H1 (cell line): ENCODE data around the gene ZNF652. TPM values are rescaled to one million over a fixed set of nuclear protein-coding genes. Genes with fewer than 3 reads are reported as not detected.

Experiments
- CTCF ChIA-PET: fragments of 300-600 bp; sonication (Branson Sonifier 250); formaldehyde crosslinking; loops from one replicate; lab custom pipeline; 2021; ENCODE audit not compliant: partially characterized antibody; lab: Charles Lee
- POLR2A ChIA-PET: fragments of 300-600 bp; sonication (Branson Sonifier 250); formaldehyde crosslinking; loops from one replicate; lab custom pipeline; 2021; ENCODE audit warnings: inconsistent platforms; ENCODE audit not compliant: partially characterized antibody; lab: Charles Lee
- DNase-seq, 2 experiments: peaks; one replicate each; pipeline versions ENCODE4 v3.0.0 to v3.0.0-alpha.2; 2010 to 2022; ENCODE audit warnings: low spot score in 2 of 2, low read depth in 1 of 2, mixed read lengths in 1 of 2
- FAIRE-seq: peaks from 2 replicates; lab custom pipeline; 2011; peaks lifted over from hg19 to GRCh38; lab: Jason Lieb, UNC
- H2AFZ ChIP-seq: 2 replicates; pipeline ENCODE4 v1.8.1; 2012; ENCODE audit warnings: low read length, inconsistent platforms
- H2AK5ac ChIP-seq: 2 replicates; pipeline ENCODE4 v1.6.1; 2013; ENCODE audit warnings: low read depth, low read length
- H2BK120ac ChIP-seq: replicated peaks from 2 replicates; pipeline ENCODE3; 2013; ENCODE audit warnings: low read depth, low read length, inconsistent platforms
- H2BK12ac ChIP-seq: 2 replicates; pipeline ENCODE4 v1.6.1; 2013; ENCODE audit warnings: low read depth, low read length
- H2BK15ac ChIP-seq: 2 replicates; pipeline ENCODE4 v1.6.1; 2013; ENCODE audit warnings: low read length
- H2BK20ac ChIP-seq: 2 replicates; pipeline ENCODE4 v1.6.1; 2013; ENCODE audit warnings: low read length
- H2BK5ac ChIP-seq: 2 replicates; pipeline ENCODE4 v1.6.1; 2013; ENCODE audit warnings: low read depth, low read length
- H3K14ac ChIP-seq: 2 replicates; pipeline ENCODE4 v1.6.1; 2013; ENCODE audit warnings: inconsistent platforms; ENCODE audit not compliant: insufficient read length
- H3K18ac ChIP-seq: 2 replicates; pipeline ENCODE4 v1.6.1; 2013; ENCODE audit warnings: low read length; ENCODE audit errors: extremely low read depth
- H3K23ac ChIP-seq: 2 replicates; pipeline ENCODE4 v1.6.1; 2013; ENCODE audit warnings: inconsistent platforms; ENCODE audit not compliant: insufficient read length
- H3K23me2 ChIP-seq: 2 replicates; pipeline ENCODE4 v1.6.1; 2013; ENCODE audit warnings: low read depth, low read length
- H3K27ac ChIP-seq: 2 replicates; pipeline ENCODE4 v1.6.1; 2011; ENCODE audit warnings: low read depth, low read length, inconsistent platforms
- H3K27me3 ChIP-seq, 4 experiments: replicated peaks in 1 of 4; 1 replicate in 1 of 4; 2 replicates in 3 of 4; pipeline versions ENCODE4 v1.6.1 to v1.8.1; 2011 to 2013; ENCODE audit warnings: low read length in 3 of 4, mild to moderate bottlenecking in 3 of 4, inconsistent platforms in 2 of 4, mixed read lengths in 2 of 4, moderate library complexity in 1 of 4; ENCODE audit not compliant: control insufficient read depth in 3 of 4, insufficient read depth in 3 of 4; ENCODE audit errors: extremely low read depth in 1 of 4
- H3K36me3 ChIP-seq, 4 experiments: 2 replicates each; pipeline versions ENCODE4 v1.6.1 to v1.8.1; 2011 to 2013; ENCODE audit warnings: mild to moderate bottlenecking in 4 of 4, low read length in 3 of 4, moderate library complexity in 2 of 4, control low read depth in 1 of 4, inconsistent platforms in 1 of 4; ENCODE audit not compliant: insufficient read depth in 4 of 4, control insufficient read depth in 2 of 4
- H3K4ac ChIP-seq: replicated peaks from 2 replicates; pipeline ENCODE3; 2013; ENCODE audit warnings: low read length, low read depth, mixed read lengths, inconsistent platforms; ENCODE audit not compliant: insufficient read length
- H3K4me1 ChIP-seq, 4 experiments: replicated peaks in 1 of 4; 1 replicate in 1 of 4; 2 replicates in 3 of 4; pipeline versions ENCODE4 v1.6.1 to v1.8.1; 2011 to 2013; ENCODE audit warnings: low read length in 3 of 4, inconsistent platforms in 2 of 4, mixed read lengths in 1 of 4; ENCODE audit not compliant: insufficient read depth in 4 of 4, control insufficient read depth in 3 of 4
- H3K4me2 ChIP-seq, 2 experiments: 2 replicates each; pipeline versions ENCODE4 v1.6.1 to v1.8.1; 2011 to 2013; ENCODE audit warnings: low read depth in 2 of 2, low read length in 2 of 2, control low read depth in 1 of 2, inconsistent platforms in 1 of 2, mild to moderate bottlenecking in 1 of 2; ENCODE audit not compliant: insufficient read depth in 1 of 2
- H3K4me3 ChIP-seq, 4 experiments: fragments of 200-600, 300-600 bp in 1 of 4; sonication (generic), shearing (Covaris generic), sonication (Bioruptor Twin) in 1 of 4; 2 replicates each; pipeline versions ENCODE4 v1.5.1 to v1.8.1; 2011 to 2016; ENCODE audit warnings: low read length in 4 of 4, low read depth in 3 of 4, control low read depth in 2 of 4, inconsistent platforms in 2 of 4, mild to moderate bottlenecking in 2 of 4, mixed read lengths in 1 of 4, moderate library complexity in 1 of 4; ENCODE audit not compliant: insufficient read depth in 2 of 4; ENCODE audit errors: extremely low read depth in 1 of 4
- H3K56ac ChIP-seq: replicated peaks from 2 replicates; pipeline ENCODE3; 2013; ENCODE audit warnings: low read depth, mild to moderate bottlenecking, mixed read lengths, low read length, inconsistent platforms; ENCODE audit not compliant: insufficient read length
- H3K79me1 ChIP-seq: 2 replicates; pipeline ENCODE4 v1.6.1; 2013; ENCODE audit warnings: low read depth, low read length, control low read depth
- H3K79me2 ChIP-seq, 2 experiments: 2 replicates each; pipeline versions ENCODE4 v1.6.1 to v1.8.1; 2012 to 2013; ENCODE audit warnings: low read length in 2 of 2, mild to moderate bottlenecking in 2 of 2, inconsistent platforms in 1 of 2; ENCODE audit not compliant: insufficient read depth in 2 of 2, control insufficient read depth in 1 of 2
- H3K9ac ChIP-seq, 4 experiments: replicated peaks in 1 of 4; 1 replicate in 1 of 4; 2 replicates in 3 of 4; pipeline versions ENCODE4 v1.6.1 to v1.8.1; 2011 to 2013; ENCODE audit warnings: low read depth in 3 of 4, low read length in 3 of 4, control low read depth in 2 of 4, mild to moderate bottlenecking in 2 of 4, moderate library complexity in 2 of 4, inconsistent platforms in 1 of 4; ENCODE audit errors: extremely low read depth in 1 of 4
- H3K9me3 ChIP-seq, 2 experiments: 2 replicates each; pipeline versions ENCODE4 v1.6.1 to v1.8.1; 2012 to 2013; ENCODE audit warnings: mild to moderate bottlenecking in 2 of 2, moderate library complexity in 2 of 2, control low read depth in 1 of 2, inconsistent platforms in 1 of 2, low read depth in 1 of 2, low read length in 1 of 2, mixed read lengths in 1 of 2; ENCODE audit not compliant: insufficient read depth in 2 of 2
- H4K20me1 ChIP-seq, 2 experiments: replicated peaks in 1 of 2; 2 replicates each; pipeline versions ENCODE3 to v1.8.1; 2011 to 2013; ENCODE audit warnings: inconsistent platforms in 2 of 2, low read length in 2 of 2, mild to moderate bottlenecking in 1 of 2; ENCODE audit not compliant: insufficient read depth in 2 of 2, control insufficient read depth in 1 of 2
- H4K5ac ChIP-seq: 2 replicates; pipeline ENCODE4 v1.6.1; 2013; ENCODE audit warnings: low read length, low read depth, mixed read lengths, inconsistent platforms; ENCODE audit not compliant: insufficient read length
- H4K8ac ChIP-seq: 2 replicates; pipeline ENCODE4 v1.8.0; 2013; ENCODE audit warnings: mild to moderate bottlenecking, moderate library complexity, low read length, inconsistent platforms; ENCODE audit not compliant: insufficient read depth; ENCODE audit errors: extremely low read depth
- H4K91ac ChIP-seq: replicated peaks from 2 replicates; pipeline ENCODE3; 2013; ENCODE audit warnings: low read length, mixed read lengths, inconsistent platforms; ENCODE audit not compliant: insufficient read length
- BACH1 ChIP-seq: IDR thresholded peaks from 2 replicates; pipeline ENCODE4 v1.6.1; 2012; ENCODE audit warnings: low read length, improper control_type of control experiment
- CHD2 ChIP-seq: IDR thresholded peaks from 2 replicates; pipeline ENCODE4 v1.6.1; 2012; ENCODE audit warnings: low read length, improper control_type of control experiment
- GABPA ChIP-seq: IDR thresholded peaks from 2 replicates; pipeline ENCODE4 v1.6.1; 2011; ENCODE audit warnings: mild to moderate bottlenecking, low read length, moderate library complexity, borderline replicate concordance; ENCODE audit not compliant: insufficient read depth
- GTF2F1 ChIP-seq: IDR thresholded peaks from 2 replicates; pipeline ENCODE4 v1.6.1; 2012; ENCODE audit warnings: low read depth, low read length, improper control_type of control experiment, borderline replicate concordance
- MAFK ChIP-seq: IDR thresholded peaks from 2 replicates; pipeline ENCODE4 v1.6.1; 2012; ENCODE audit warnings: low read depth, mild to moderate bottlenecking, improper control_type of control experiment, low read length
- NRF1 ChIP-seq: IDR thresholded peaks from 2 replicates; pipeline ENCODE4 v1.6.1; 2011; ENCODE audit warnings: mild to moderate bottlenecking, low read depth, low read length, improper control_type of control experiment
- RAD21 ChIP-seq, 2 experiments: IDR thresholded peaks in 1 of 2; conservative IDR thresholded peaks in 1 of 2; 2 replicates each; pipeline ENCODE4 v1.6.1; 2011; ENCODE audit warnings: low read depth in 2 of 2, low read length in 2 of 2, improper control_type of control experiment in 1 of 2, inconsistent platforms in 1 of 2, mild to moderate bottlenecking in 1 of 2, moderate library complexity in 1 of 2
- TBP ChIP-seq: IDR thresholded peaks from 2 replicates; pipeline ENCODE4 v1.6.1; 2011; ENCODE audit warnings: low read depth, low read length, improper control_type of control experiment
- TCF12 ChIP-seq: IDR thresholded peaks from 2 replicates; pipeline ENCODE4 v1.6.1; 2011; ENCODE audit warnings: low read depth, mild to moderate bottlenecking, low read length
- WGBS, 2 experiments: shearing (Covaris generic) in 1 of 2; methylation state at CpG; one replicate each; pipeline versions ENCODE4 v1.1.6 to v1.1.7; 2013 to 2015; ENCODE audit warnings: low lambda C conversion rate in 2 of 2, mixed read lengths in 2 of 2, inconsistent platforms in 1 of 2, low coverage in 1 of 2, missing lambda C conversion rate in 1 of 2; ENCODE audit not compliant: insufficient replicate concordance in 2 of 2, insufficient coverage in 1 of 2, insufficient read length in 1 of 2; ENCODE audit errors: extremely low coverage in 1 of 2, missing lambda C conversion rate in 1 of 2; 5-methylcytosine and 5-hydroxymethylcytosine counted together
- polyA plus RNA-seq, 7 experiments: library from polyadenylated mRNA; depleted of rRNA in 3 of 7; stranded (reverse) in 5 of 7; unstranded in 2 of 7; fragments of >200 nt in 5 of 7; fragments of 200-250 nt in 2 of 7; gene quantifications; 1 replicate in 5 of 7; 2 replicates in 1 of 7; 4 replicates in 1 of 7; pipeline versions ENCODE4 v1.2.1 to v1.2.3, GENCODE V29; 2011 to 2013; ENCODE audit warnings: missing spikeins in 2 of 7, mixed read lengths in 2 of 7
- total RNA-seq: library from RNA; stranded (reverse); fragmentation: NEBNext Ultra II Directional; extraction: Animal tissue kit (Norgen Biotek cat#: 25700); gene quantifications from 2 replicates; pipeline ENCODE4 v1.2.1, GENCODE V29; 2021
- TF ChIP-seq, protein P1 (sequence below): IDR thresholded peaks from 2 replicates; pipeline ENCODE4 v1.6.1; 2011; ENCODE audit warnings: low read depth, mild to moderate bottlenecking, low read length; ENCODE audit not compliant: insufficient read depth
- TF ChIP-seq, protein P2 (sequence below): IDR thresholded peaks from 2 replicates; pipeline ENCODE4 v1.6.1; 2011; ENCODE audit warnings: low read length, improper control_type of control experiment

The ZNF652 gene
- total and polyA plus RNA-seq, 2 of the 8 experiments (the other 6 are each of a cell fraction or from before 2014, with no cell fraction given): 13.5 to 39.6 TPM

- no peak for FAIRE-seq
- no peak for TF ChIP-seq GABPA
- TF ChIP-seq, protein P1, sequence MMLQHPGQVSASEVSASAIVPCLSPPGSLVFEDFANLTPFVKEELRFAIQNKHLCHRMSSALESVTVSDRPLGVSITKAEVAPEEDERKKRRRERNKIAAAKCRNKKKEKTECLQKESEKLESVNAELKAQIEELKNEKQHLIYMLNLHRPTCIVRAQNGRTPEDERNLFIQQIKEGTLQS: no peak
- TF ChIP-seq GTF2F1: no peak
- no peak for TF ChIP-seq RAD21 (IDR thresholded peaks at IDR 0.05 in 1 of 2, conservative IDR thresholded peaks at IDR 0.05 in 1 of 2; ENCODE audit: low read depth in 2 of 2, low read length in 2 of 2)
- no peak for TF ChIP-seq CHD2
- no peak for TF ChIP-seq NRF1
- TF ChIP-seq TBP: no peak
- TF ChIP-seq TCF12: no peak
- TF ChIP-seq, protein P2, sequence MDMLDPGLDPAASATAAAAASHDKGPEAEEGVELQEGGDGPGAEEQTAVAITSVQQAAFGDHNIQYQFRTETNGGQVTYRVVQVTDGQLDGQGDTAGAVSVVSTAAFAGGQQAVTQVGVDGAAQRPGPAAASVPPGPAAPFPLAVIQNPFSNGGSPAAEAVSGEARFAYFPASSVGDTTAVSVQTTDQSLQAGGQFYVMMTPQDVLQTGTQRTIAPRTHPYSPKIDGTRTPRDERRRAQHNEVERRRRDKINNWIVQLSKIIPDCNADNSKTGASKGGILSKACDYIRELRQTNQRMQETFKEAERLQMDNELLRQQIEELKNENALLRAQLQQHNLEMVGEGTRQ: no peak
- TF ChIP-seq MAFK: no peak
- TF ChIP-seq BACH1: no peak
Measured at GRCh38 chr17:49375544-49375943, 13.5 kb upstream of the ZNF652 start.

More at GRCh38 chr17:49375544-49375943, 13.5 kb upstream of the ZNF652 start:
- Histone ChIP-seq H3K36me3 (no peaks in the 10 kb centered on the region), H3K4me1 (peaks cover 11 to 23% (median 14%) of the 10 kb centered on the region in 4 experiments; a peak in 6 of 7 replicates), H2BK120ac (no peak overlapping the region), H3K14ac (no peak overlapping the region), H3K9ac (no peak overlapping the region), H3K4me3 (no peak overlapping the region), H2BK12ac (0 out of 2 replicates have a peak overlapping the region, but pooled peaks have one; percentile 12), H4K8ac (no peak overlapping the region), H3K79me2 (no peaks in the 10 kb centered on the region), H2BK15ac (no peak overlapping the region), H3K56ac (no peak overlapping the region), H3K23ac (no peak overlapping the region), H3K27ac (no peak overlapping the region), H2BK5ac (no peak overlapping the region), H3K23me2 (no peaks in the 10 kb centered on the region; the same call in 1 of the 2 replicates), H3K4ac (no peak overlapping the region), H3K4me2 (no peak overlapping the region), H2AFZ (no peak overlapping the region), H3K27me3 (no peaks in the 10 kb centered on the region), H2BK20ac (no peak overlapping the region), H2AK5ac (no peak overlapping the region), H3K18ac (no peak overlapping the region), H4K20me1 (no peaks in the 10 kb centered on the region), H3K9me3 (no peaks in the 10 kb centered on the region), H4K5ac (no peak overlapping the region), H3K79me1 (no peaks in the 10 kb centered on the region), H4K91ac (no peak overlapping the region)
- ChIA-PET CTCF (interaction anchor here (0.6 to 1.8 kb wide), 5 partner anchors 11 to 655 kb away, joined by 3 to 5 read pairs (median 3); no protein-coding TSS in a partner anchor), POLR2A (interaction anchor here (0.7 kb wide), 1 partner anchor 25 kb away, joined by 3 read pairs; no protein-coding TSS in a partner anchor)
- no peak for DNase-seq
- WGBS, 2 experiments: 100% methylated on average over 1 of the region's 1 CpG; no CpG with 5 or more reads in 1 of the 2 experiments
